Lower leg skin (tissue), 3 donors: ENCODE data around the gene MILR1.

ENCODE experiments used
- POLR2A ChIP-seq, 2 donors: fragments of 450-650 bp; IDR thresholded peaks; one replicate each; pipeline ENCODE4 v1.6.1; 2016 to 2017; ENCODE audit warnings: antibody characterized with exemption in 2 of 2, mild to moderate bottlenecking in 1 of 2, moderate library complexity in 1 of 2
- TF ChIP-seq, protein P1 (sequence below), 3 donors: fragments of 450-650 bp; IDR thresholded peaks; one replicate each; pipeline ENCODE4 v1.5.1; 2016; ENCODE audit warnings: antibody characterized with exemption in 3 of 3, mild to moderate bottlenecking in 3 of 3, moderate library complexity in 2 of 3

DNA sequence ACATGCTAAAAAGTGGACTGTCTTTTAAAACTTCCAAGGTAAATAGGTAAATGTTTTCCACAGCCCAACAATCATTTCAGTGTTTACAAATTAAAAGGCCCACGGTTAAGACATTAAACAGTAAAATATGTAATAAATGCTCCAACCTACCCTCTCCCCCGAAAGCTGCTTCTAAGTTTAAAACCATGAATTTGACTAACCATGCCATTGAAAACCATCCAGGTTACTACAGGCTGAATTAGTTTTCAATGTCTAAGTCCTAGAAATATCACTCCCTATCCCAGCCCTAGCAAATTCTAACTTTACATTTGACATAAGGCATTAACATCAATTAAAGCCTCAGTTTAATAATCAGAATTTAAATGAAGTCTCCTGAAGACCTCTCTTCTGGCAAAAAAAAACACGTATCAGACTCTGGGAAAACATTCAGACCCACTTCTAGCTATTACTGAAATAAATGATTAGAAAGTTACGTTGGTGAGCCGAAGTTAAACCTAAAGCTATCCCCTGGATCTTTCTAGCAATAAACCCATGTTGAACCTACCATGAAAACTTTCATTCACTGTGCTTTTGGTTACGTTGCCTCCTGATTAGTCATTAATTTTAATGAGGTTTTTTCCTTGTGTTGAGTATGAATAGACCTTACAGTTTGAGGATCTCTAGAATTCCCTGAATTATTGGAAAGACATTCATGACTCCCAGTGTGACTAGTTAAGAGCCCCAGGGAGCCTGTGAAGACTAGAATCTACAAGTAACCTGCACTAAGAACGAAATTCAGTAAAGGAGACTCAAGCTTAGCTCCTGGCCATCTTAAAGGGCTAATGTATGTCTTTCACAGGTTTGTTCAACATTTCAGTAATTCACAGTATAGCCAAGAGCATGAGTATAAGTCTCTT, 49.6 kb downstream of the MILR1 start:
- TF ChIP-seq, protein P1, sequence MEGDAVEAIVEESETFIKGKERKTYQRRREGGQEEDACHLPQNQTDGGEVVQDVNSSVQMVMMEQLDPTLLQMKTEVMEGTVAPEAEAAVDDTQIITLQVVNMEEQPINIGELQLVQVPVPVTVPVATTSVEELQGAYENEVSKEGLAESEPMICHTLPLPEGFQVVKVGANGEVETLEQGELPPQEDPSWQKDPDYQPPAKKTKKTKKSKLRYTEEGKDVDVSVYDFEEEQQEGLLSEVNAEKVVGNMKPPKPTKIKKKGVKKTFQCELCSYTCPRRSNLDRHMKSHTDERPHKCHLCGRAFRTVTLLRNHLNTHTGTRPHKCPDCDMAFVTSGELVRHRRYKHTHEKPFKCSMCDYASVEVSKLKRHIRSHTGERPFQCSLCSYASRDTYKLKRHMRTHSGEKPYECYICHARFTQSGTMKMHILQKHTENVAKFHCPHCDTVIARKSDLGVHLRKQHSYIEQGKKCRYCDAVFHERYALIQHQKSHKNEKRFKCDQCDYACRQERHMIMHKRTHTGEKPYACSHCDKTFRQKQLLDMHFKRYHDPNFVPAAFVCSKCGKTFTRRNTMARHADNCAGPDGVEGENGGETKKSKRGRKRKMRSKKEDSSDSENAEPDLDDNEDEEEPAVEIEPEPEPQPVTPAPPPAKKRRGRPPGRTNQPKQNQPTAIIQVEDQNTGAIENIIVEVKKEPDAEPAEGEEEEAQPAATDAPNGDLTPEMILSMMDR (IDR thresholded peaks at IDR 0.05), result no peak
- no peak for TF ChIP-seq POLR2A (IDR thresholded peaks at IDR 0.05)
